GM23248 (cell line): ENCODE results near the gene CHAC1. TPM values are rescaled to one million over a fixed set of nuclear protein-coding genes. Genes with fewer than 3 reads are reported as not detected.
A peak's percentile ranks its signal among the peaks of the same experiment; 100 is the strongest.

Experiments used
- DNase-seq: peaks from one replicate; pipeline ENCODE4 v3.0.0-alpha.2; 2015
- H2AFZ ChIP-seq: fragments of 200-600 bp; sonication (generic); 2 replicates; pipeline ENCODE4 v1.6.1; 2016; ENCODE audit warnings: antibody characterized with exemption
- H3F3A ChIP-seq: fragments of 200-600 bp; sonication (generic); 2 replicates; pipeline ENCODE4 v1.6.1; 2016; ENCODE audit warnings: mild to moderate bottlenecking, antibody characterized with exemption, mixed run types; ENCODE audit not compliant: insufficient read depth
- H3K27ac ChIP-seq: fragments of 200-600 bp; sonication (generic); 2 replicates; pipeline ENCODE4 v1.5.1; 2016; ENCODE audit warnings: mild to moderate bottlenecking
- H3K27me3 ChIP-seq: fragments of 200-600 bp; sonication (generic); replicated peaks from 2 replicates; pipeline ENCODE4 v1.6.1; 2016; ENCODE audit warnings: mild to moderate bottlenecking; ENCODE audit not compliant: insufficient read depth
- H3K36me3 ChIP-seq: fragments of 200-600 bp; sonication (generic); 2 replicates; pipeline ENCODE4 v1.6.1; 2016; ENCODE audit warnings: low read depth, mild to moderate bottlenecking
- H3K4me1 ChIP-seq: fragments of 200-600 bp; sonication (generic); 2 replicates; pipeline ENCODE4 v1.6.1; 2016; ENCODE audit warnings: mild to moderate bottlenecking; ENCODE audit not compliant: insufficient read depth
- H3K4me2 ChIP-seq: fragments of 200-600 bp; sonication (generic); one replicate; pipeline ENCODE4 v1.6.1; 2016; ENCODE audit warnings: mild to moderate bottlenecking; ENCODE audit not compliant: unreplicated experiment
- H3K4me3 ChIP-seq: fragments of 200-600 bp; sonication (generic); 2 replicates; pipeline ENCODE4 v1.5.1; 2016; ENCODE audit warnings: mild to moderate bottlenecking
- H3K79me2 ChIP-seq: fragments of 200-600 bp; sonication (generic); 2 replicates; pipeline ENCODE4 v1.6.1; 2016; ENCODE audit warnings: mild to moderate bottlenecking; ENCODE audit not compliant: insufficient read depth
- H3K9ac ChIP-seq: fragments of 200-600 bp; sonication (generic); 2 replicates; pipeline ENCODE4 v1.6.1; 2016; ENCODE audit warnings: mild to moderate bottlenecking
- H3K9me2 ChIP-seq: fragments of 200-600 bp; sonication (generic); 2 replicates; pipeline ENCODE4 v1.6.1; 2016; ENCODE audit warnings: mixed run types, mild to moderate bottlenecking, moderate library complexity; ENCODE audit not compliant: insufficient read depth
- H3K9me3 ChIP-seq: fragments of 200-600 bp; sonication (generic); one replicate; pipeline ENCODE4 v1.6.1; 2017; ENCODE audit warnings: low read depth
- H4K20me1 ChIP-seq: fragments of 200-600 bp; sonication (generic); 2 replicates; pipeline ENCODE4 v1.6.0; 2016; ENCODE audit not compliant: insufficient read depth
- EZH2 ChIP-seq: fragments of 200-600 bp; sonication (generic); IDR thresholded peaks from 2 replicates; pipeline ENCODE4 v1.6.1; 2018; ENCODE audit warnings: antibody characterized with exemption, mild to moderate bottlenecking; ENCODE audit not compliant: insufficient read depth, poor library complexity, severe bottlenecking
- EZH2phosphoT487 ChIP-seq: fragments of 200-600 bp; sonication (generic); IDR thresholded peaks from 2 replicates; pipeline ENCODE4 v1.6.1; 2018; ENCODE audit warnings: antibody characterized with exemption, moderate library complexity, mild to moderate bottlenecking, low read depth; ENCODE audit not compliant: insufficient read depth
- WGBS, 2 experiments: methylation state at CpG; one replicate each; pipeline ENCODE4 v1.1.6; 2015 to 2017; ENCODE audit warnings: low lambda C conversion rate in 2 of 2, low coverage in 1 of 2; ENCODE audit errors: missing lambda C conversion rate in 2 of 2; 5-methylcytosine and 5-hydroxymethylcytosine counted together
- in situ Hi-C: fragments of 300-500 bp; cut with MboI; formaldehyde crosslinking; loops from 2 replicates; pipeline ENCODE4 v1.15.0; 2020
- polyA plus RNA-seq: library from polyadenylated mRNA; unstranded; fragments of >200 nt; fragmentation: Nextera tagmentation; extraction: Ambion mirVana; gene quantifications from 2 replicates; pipeline ENCODE4 v1.2.1, GENCODE V29; 2016
- total RNA-seq: library from RNA; depleted of rRNA; stranded (reverse); fragments of >200 nt; shearing (Covaris generic); gene quantifications from 2 replicates; pipeline ENCODE4 v1.2.3, GENCODE V29; 2014

The CHAC1 gene
- total and polyA plus RNA-seq, 2 experiments from 2014 or later, result 43.8 to 74.4 TPM

DNA sequence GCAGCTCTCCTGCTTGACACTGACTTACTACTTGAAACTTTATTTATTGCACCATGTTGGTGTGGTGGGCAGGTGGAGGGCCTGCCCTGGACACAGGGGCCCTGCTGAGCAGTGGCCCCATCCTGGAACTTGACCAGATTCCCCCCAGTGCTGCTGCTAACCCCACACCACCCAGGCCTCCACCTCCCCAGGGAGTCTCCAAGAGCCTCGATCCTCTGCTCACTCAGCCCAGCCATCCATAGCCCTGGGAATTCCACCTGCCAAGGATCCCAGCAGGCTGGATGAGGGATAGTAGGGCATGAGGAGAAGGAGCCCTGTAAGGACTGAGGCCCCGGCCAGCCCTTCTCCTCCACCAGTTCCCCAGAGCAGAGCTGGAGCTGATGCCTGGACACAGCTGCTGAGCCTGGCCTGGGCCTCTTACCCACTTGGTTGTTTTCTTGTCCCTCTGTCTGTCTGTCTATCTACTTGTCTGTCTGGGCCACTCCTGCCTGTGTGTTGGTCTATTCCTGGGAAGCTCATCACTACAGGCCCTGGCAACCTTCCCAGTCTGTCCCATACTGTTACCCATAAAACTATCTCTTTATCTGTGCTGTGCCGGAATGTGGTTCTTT, 2.8 kb downstream of the CHAC1 start:
- 71 to 85% methylated on average over 3 of the region's 3 CpGs for WGBS, 2 experiments

DNA sequence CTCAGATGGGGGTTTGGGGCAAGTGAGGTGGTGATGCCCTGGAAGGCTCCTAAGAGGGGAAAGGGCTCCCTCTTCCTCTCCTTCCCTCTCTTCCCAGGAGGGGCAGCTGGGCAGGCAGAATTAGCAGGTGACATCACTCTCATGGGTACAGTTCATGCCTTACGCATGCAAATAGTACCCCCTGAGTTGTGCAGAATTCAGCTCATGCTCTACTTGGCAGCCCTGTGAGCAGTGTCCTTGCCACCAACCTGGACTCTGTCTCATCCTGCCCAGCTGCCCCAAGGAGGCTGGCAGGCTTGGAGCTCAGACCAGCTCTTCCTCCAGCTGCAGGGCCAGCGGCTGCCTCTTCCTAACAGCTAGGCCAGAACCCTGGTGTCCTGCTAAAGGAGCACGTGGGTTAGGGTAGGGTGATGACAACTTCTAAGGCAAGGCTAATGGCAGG, 3.3 kb downstream of the CHAC1 start:
- Histone ChIP-seq H3K4me2 (peak overlapping the region; percentile 60), H3K4me1 (peaks cover 32% of the 10 kb centered on the region)
- WGBS, 2 experiments, result 94 to 100% methylated on average over 3 of the region's 3 CpGs

More for the DNA sequence above, 2.8 kb downstream of the CHAC1 start:
- in situ Hi-C loops, result no loop called here
- Histone ChIP-seq H3K9ac (peak overlapping the region; percentile 41; the same call in 1 of the 2 replicates), H3K4me1 (peaks cover 32% of the 10 kb centered on the region), H3F3A (peaks cover 18% of the 10 kb centered on the region), H3K79me2 (peaks cover 32% of the 10 kb centered on the region), H3K9me3 (no peaks in the 10 kb centered on the region), H3K4me3 (peak overlapping the region; percentile 83), H4K20me1 (no peaks in the 10 kb centered on the region; the same call in 1 of the 2 replicates), H3K4me2 (peak overlapping the region; percentile 60), H3K36me3 (peaks cover 19% of the 10 kb centered on the region; the same call in 1 of the 2 replicates), H3K27me3 (no peaks in the 10 kb centered on the region), H2AFZ (no peak overlapping the region), H3K27ac (no peak overlapping the region), H3K9me2 (no peaks in the 10 kb centered on the region)
- TF ChIP-seq EZH2phosphoT487 (no peak), EZH2 (no peak)
- DNase-seq, result peak; percentile 40

DNA sequence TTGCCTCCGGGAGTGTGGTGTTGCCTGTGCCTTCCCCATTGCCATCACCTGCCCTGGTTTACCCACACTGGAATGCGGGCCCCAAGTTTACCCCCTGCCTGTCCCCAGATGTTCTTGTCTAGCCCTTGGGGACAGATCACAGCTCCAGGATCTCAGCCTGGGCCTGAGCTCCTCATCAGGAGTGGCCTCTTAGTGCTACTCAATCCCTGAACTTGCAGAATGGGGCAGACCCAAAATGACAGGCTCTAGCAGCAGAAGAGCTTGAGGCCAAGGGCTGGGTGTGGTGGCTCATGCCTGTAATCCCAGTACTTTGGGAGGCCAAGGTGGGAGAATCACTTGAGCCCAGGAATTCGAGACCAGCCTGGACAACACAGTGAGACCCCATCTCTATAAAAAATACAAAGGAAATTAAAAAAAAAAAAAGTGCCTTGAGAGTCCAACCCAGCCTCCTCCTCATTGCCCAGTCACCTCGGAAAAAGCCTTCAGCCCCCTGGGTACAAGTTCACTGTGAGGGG, 3.8 kb downstream of the CHAC1 start:
- Histone ChIP-seq H4K20me1 (no peaks in the 10 kb centered on the region; the same call in 1 of the 2 replicates), H3K27me3 (no peaks in the 10 kb centered on the region), H3K9me3 (no peaks in the 10 kb centered on the region), H3K9ac (no peak overlapping the region), H3K36me3 (peaks cover 19% of the 10 kb centered on the region; the same call in 1 of the 2 replicates), H3K79me2 (peaks cover 32% of the 10 kb centered on the region), H3F3A (peaks cover 13% of the 10 kb centered on the region), H3K4me2 (no peak overlapping the region), H2AFZ (no peak overlapping the region), H3K9me2 (no peaks in the 10 kb centered on the region), H3K27ac (no peak overlapping the region), H3K4me1 (peaks cover 30% of the 10 kb centered on the region), H3K4me3 (no peak overlapping the region)
- in situ Hi-C loops, result no loop called here
- TF ChIP-seq EZH2, result no peak
- TF ChIP-seq EZH2phosphoT487, result no peak
- WGBS, 2 experiments, result 80 to 93% methylated on average over 4 of the region's 4 CpGs
- DNase-seq, result no peak

More for the DNA sequence above, 3.3 kb downstream of the CHAC1 start:
- Histone ChIP-seq H2AFZ (no peak overlapping the region), H3K36me3 (peaks cover 19% of the 10 kb centered on the region; the same call in 1 of the 2 replicates), H3K9me2 (no peaks in the 10 kb centered on the region), H3K79me2 (peaks cover 32% of the 10 kb centered on the region), H3F3A (peaks cover 18% of the 10 kb centered on the region), H3K27me3 (no peaks in the 10 kb centered on the region), H3K9ac (peak overlapping the region; percentile 41; the same call in 1 of the 2 replicates), H3K9me3 (no peaks in the 10 kb centered on the region), H3K27ac (no peak overlapping the region), H3K4me3 (peak overlapping the region; percentile 83), H4K20me1 (no peaks in the 10 kb centered on the region; the same call in 1 of the 2 replicates)
- in situ Hi-C loops, result no loop called here
- no peak for DNase-seq
- TF ChIP-seq EZH2 (no peak), EZH2phosphoT487 (no peak)

DNA sequence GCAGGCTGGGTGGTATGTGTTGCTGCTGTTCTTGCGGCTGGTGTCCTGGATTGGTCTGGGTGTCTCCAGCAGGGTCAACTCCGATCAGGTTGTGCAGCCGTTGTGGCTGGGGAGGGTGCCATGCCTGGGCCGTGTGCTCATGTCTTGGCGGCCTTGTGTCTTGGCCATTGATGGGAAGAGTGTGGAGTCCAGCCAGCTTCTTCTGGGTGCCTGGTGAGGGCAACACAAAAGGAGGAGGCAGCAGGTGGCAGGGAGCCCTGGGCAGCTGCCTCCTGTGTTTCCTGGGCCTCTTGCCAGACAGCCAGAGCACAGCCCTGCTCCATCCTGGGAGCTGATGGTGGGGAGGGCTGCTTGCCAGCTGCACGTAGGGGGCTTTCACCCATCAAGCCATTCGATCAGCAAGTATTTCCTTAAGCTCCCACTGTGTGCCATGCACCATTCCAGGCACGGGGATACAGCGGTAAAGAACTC, 4.3 kb downstream of the CHAC1 start:
- Histone ChIP-seq H3K27me3 (no peaks in the 10 kb centered on the region), H3K4me1 (peaks cover 25% of the 10 kb centered on the region), H3F3A (peaks cover 9% of the 10 kb centered on the region; the same call in 1 of the 2 replicates), H3K4me2 (no peak overlapping the region), H3K27ac (no peak overlapping the region), H3K4me3 (no peak overlapping the region), H4K20me1 (no peaks in the 10 kb centered on the region; the same call in 1 of the 2 replicates), H3K79me2 (peaks cover 32% of the 10 kb centered on the region), H3K9me3 (no peaks in the 10 kb centered on the region), H2AFZ (no peak overlapping the region), H3K9ac (no peak overlapping the region), H3K36me3 (peaks cover 19% of the 10 kb centered on the region; the same call in 1 of the 2 replicates), H3K9me2 (no peaks in the 10 kb centered on the region)
- no peak for DNase-seq
- in situ Hi-C loops, result no loop called here
- 56 to 60% methylated on average over 9 of the region's 9 CpGs for WGBS, 2 experiments
- TF ChIP-seq EZH2phosphoT487 (no peak), EZH2 (no peak)
